ENCODE data around the gene ASTN2.

GRCh38 chr9:117400171-117400570, 14.7 kb downstream of the ASTN2 start:
- TF ChIP-seq CTCF (IDR thresholded peaks at IDR 0.05; ENCODE audit: low read depth, low read length, poor library complexity, severe bottlenecking) = no peak
- no peak for TF ChIP-seq EZH2phosphoT487 (IDR thresholded peaks at IDR 0.05; ENCODE audit: borderline replicate concordance, low read length)

Measured in DOHH2 (cell line).